ENCODE measurements around the gene TRPC4.

TRPC4 gene

GRCh38 chr13:37899753-37900152 is 30.2 kb upstream of the TRPC4 start:
- no peaks in the 10 kb centered on the region for H3K4me1 ChIP-seq (ENCODE audit: low read length)
- no peaks in the 10 kb centered on the region for H3K79me2 ChIP-seq (ENCODE audit: low read length)
- no peaks in the 10 kb centered on the region for H3F3A ChIP-seq (ENCODE audit: insufficient read depth, low read length)
- no peaks in the 10 kb centered on the region for H3K27me3 ChIP-seq (replicated peaks; ENCODE audit: insufficient read depth, low read length)
- no peak overlapping the region for H3K4me3 ChIP-seq (ENCODE audit: low read length)
- H3K9me3 ChIP-seq (replicated peaks; ENCODE audit: insufficient read depth, low read length): no peaks in the 10 kb centered on the region
- no peak for DNase-seq
- no peak overlapping the region for H2AFZ ChIP-seq (ENCODE audit: low read length)
- no peaks in the 10 kb centered on the region for H3K9me2 ChIP-seq (replicated peaks; ENCODE audit: insufficient read depth, low read length)
- no peak overlapping the region for H3K27ac ChIP-seq (ENCODE audit: low read length)
- H4K20me1 ChIP-seq (ENCODE audit: insufficient read depth, low read length): no peaks in the 10 kb centered on the region
- no peaks in the 10 kb centered on the region for H3K36me3 ChIP-seq (replicated peaks; ENCODE audit: insufficient read depth, low read length)
- no peak overlapping the region for H3K9ac ChIP-seq (ENCODE audit: low read length)
- no peak overlapping the region for H3K4me2 ChIP-seq (ENCODE audit: low read depth, low read length)
- TF ChIP-seq EZH2phosphoT487 (IDR thresholded peaks at IDR 0.05; ENCODE audit: low read length): no peak
- TF ChIP-seq CTCF (IDR thresholded peaks at IDR 0.05; ENCODE audit: low read length): no peak
- TF ChIP-seq EZH2 (optimal IDR thresholded peaks at IDR 0.05; ENCODE audit: low read depth, low read length): no peak

- Histone ChIP-seq H3K9ac (ENCODE audit: low read length) (no peak overlapping the region), H3K36me3 (replicated peaks; ENCODE audit: insufficient read depth, low read length) (no peaks in the 10 kb centered on the region), H4K20me1 (ENCODE audit: insufficient read depth, low read length) (no peaks in the 10 kb centered on the region), H3K4me1 (ENCODE audit: low read length) (peaks cover 2% of the 10 kb centered on the region; the same call in 1 of the 2 replicates), H3K4me3 (ENCODE audit: low read length) (no peak overlapping the region), H3K9me2 (replicated peaks; ENCODE audit: insufficient read depth, low read length) (no peaks in the 10 kb centered on the region), H3F3A (ENCODE audit: insufficient read depth, low read length) (no peaks in the 10 kb centered on the region), H3K4me2 (ENCODE audit: low read depth, low read length) (no peak overlapping the region), H3K79me2 (ENCODE audit: low read length) (no peaks in the 10 kb centered on the region), H3K27ac (ENCODE audit: low read length) (no peak overlapping the region), H2AFZ (ENCODE audit: low read length) (no peak overlapping the region), H3K9me3 (replicated peaks; ENCODE audit: insufficient read depth, low read length) (no peaks in the 10 kb centered on the region), H3K27me3 (replicated peaks; ENCODE audit: insufficient read depth, low read length) (no peaks in the 10 kb centered on the region)
- TF ChIP-seq EZH2 (optimal IDR thresholded peaks at IDR 0.05; ENCODE audit: low read depth, low read length): no peak
- TF ChIP-seq EZH2phosphoT487 (IDR thresholded peaks at IDR 0.05; ENCODE audit: low read length): no peak
- TF ChIP-seq CTCF (IDR thresholded peaks at IDR 0.05; ENCODE audit: low read length): no peak
- DNase-seq: no peak
Observed at GRCh38 chr13:37893321-37893720, 23.7 kb upstream of the TRPC4 start.

GRCh38 chr13:37889820-37890219 is 20.2 kb upstream of the TRPC4 start:
- no peak for DNase-seq
- peaks cover 2% of the 10 kb centered on the region; the same call in 1 of the 2 replicates for H3K4me1 ChIP-seq (ENCODE audit: low read length)
- H3K9me3 ChIP-seq (replicated peaks; ENCODE audit: insufficient read depth, low read length): no peaks in the 10 kb centered on the region
- no peak overlapping the region for H3K4me3 ChIP-seq (ENCODE audit: low read length)
- TF ChIP-seq EZH2 (optimal IDR thresholded peaks at IDR 0.05; ENCODE audit: low read depth, low read length) (no peak), EZH2phosphoT487 (IDR thresholded peaks at IDR 0.05; ENCODE audit: low read length) (no peak), CTCF (IDR thresholded peaks at IDR 0.05; ENCODE audit: low read length) (no peak)
- H3K36me3 ChIP-seq (replicated peaks; ENCODE audit: insufficient read depth, low read length): no peaks in the 10 kb centered on the region
- no peaks in the 10 kb centered on the region for H3K79me2 ChIP-seq (ENCODE audit: low read length)
- no peak overlapping the region for H3K27ac ChIP-seq (ENCODE audit: low read length)
- no peaks in the 10 kb centered on the region for H3F3A ChIP-seq (ENCODE audit: insufficient read depth, low read length)
- H3K9ac ChIP-seq (ENCODE audit: low read length): no peak overlapping the region
- no peaks in the 10 kb centered on the region for H3K9me2 ChIP-seq (replicated peaks; ENCODE audit: insufficient read depth, low read length)
- peak overlapping the region; percentile 65; the same call in 1 of the 2 replicates for H2AFZ ChIP-seq (ENCODE audit: low read length)
- no peaks in the 10 kb centered on the region for H3K27me3 ChIP-seq (replicated peaks; ENCODE audit: insufficient read depth, low read length)
- no peaks in the 10 kb centered on the region for H4K20me1 ChIP-seq (ENCODE audit: insufficient read depth, low read length)
- H3K4me2 ChIP-seq (ENCODE audit: low read depth, low read length): no peak overlapping the region

All from MM.1S (cell line).